HG02610 (cell line): ENCODE results near the gene REP15.
"Not testable (repeated sequence)": the region's sequence is repeated elsewhere in the genome, so short reads cannot be mapped to it uniquely, and the experiment has no call there.

Experiments
- ATAC-seq: cut with Tn5 transposase; IDR thresholded peaks from one replicate; pipeline ENCODE4 v1.9.1; 2021; ENCODE audit warnings: mild to moderate bottlenecking, moderate library complexity; ENCODE audit not compliant: unreplicated experiment

Gene REP15

DNA sequence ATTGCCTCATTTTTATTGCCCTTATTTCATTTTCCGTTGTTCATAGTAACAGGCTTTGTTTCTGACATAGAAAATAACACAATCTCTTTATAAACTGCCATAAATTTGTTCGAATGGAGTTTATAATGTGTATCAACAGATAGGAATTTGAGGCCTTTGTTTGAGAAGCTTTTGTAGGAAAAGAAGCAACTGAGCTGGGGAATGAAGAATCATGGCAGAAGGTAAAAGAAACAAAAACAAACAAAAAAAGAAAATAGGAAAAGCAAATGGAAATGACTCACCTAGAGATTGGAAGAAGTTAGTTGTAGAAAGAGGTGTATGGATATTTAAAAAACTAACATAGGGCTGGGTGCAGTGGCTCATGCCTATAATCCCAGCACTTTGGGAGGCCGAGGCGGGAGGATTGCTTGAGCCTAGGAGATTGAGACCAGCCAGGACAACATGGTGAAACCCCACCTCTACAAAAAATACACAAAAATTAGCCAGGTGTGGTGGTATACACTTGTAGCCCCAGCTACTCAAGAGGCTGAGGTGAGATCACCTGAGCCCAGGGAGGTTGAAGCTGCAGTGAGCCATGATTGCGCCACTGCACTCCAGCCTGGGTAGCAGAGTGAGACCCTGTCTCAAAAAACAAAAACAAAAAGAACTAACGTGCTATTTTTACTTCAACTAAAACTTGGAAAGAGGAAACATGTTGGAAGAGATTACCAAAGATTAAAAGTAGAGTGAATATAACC is 523 bp upstream of the REP15 start:
- no peak for ATAC-seq

DNA sequence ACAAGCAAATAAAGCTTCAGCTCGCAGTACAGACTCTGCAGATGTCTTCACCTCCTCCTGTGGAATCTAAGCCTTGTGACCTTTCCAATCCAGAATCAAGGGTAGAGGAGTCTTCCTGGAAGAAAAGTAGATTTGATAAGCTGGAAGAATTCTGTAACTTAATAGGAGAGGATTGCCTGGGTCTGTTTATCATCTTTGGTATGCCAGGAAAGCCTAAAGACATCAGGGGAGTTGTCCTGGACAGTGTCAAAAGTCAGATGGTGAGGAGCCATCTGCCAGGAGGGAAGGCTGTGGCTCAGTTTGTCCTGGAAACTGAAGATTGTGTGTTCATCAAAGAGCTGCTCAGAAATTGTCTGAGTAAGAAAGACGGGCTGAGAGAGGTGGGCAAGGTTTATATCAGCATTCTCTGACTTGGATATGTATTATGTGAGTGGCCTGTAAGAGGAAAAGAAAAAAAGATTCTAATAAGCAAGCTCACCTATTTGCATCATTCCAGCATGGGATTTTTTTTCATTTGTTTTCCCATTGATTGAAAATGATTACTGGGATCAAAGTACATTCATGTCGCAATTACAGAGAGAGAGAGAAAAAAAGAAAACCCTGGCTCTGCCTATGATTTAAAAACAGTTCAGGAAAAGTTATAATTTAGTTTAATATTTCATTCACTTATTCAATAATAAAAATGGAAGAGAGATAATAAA is 767 bp downstream of the REP15 start:
- no peak for ATAC-seq

DNA sequence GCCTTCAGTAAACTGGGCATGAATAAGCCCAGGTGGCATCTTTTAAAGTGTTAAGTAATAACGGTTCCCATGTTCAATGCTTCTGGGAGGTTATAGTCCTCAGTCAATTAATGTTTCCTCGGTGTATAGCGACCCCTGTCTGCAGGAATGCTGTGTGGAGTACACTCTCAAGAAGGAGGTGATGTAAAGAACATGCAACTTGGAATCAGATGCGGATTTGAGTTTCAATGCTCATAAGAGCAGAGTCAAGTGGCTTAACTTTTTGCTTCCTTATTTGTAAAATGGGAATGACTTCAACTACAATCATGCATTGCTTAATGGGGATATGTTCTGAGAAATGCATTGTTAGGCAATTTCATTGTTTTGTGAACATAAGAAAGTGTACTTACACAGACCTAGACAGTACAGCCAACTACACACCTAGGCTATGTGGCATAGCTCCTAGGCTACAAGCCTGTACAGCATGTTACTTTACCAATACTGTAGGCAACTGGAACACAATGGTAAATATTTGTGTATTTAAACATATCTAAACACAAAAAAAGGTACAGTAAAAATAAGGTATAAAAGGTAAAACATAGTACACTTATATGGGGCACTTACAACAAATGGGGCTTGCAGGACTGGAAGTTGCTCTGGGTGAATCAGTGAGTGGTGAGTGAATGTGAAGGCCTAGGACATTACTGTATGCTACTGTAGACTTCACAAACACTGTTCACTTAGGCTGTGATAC is 7.6 kb downstream of the REP15 start:
- peak; percentile 75 for ATAC-seq

DNA sequence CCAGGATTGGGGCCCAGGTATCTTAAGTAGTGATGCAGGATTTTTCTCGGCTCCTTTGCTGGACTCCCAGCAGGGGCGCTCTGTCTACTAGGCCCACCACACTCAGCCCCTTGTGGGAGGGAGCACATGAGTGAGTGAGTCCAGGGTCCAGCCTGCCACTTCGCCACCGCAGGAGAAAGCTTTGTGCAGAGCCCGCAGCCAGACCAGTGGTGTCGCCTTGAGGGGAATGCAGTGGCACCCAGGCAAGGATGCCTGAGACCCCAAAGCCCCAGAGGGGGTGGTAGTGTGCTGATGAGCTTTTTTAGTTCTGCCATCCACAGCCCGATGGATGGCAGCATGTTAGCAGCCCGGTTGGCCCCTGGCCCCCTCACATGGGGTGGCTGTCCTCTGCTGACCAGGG is 9.0 kb downstream of the REP15 start:
- ATAC-seq: no peak

DNA sequence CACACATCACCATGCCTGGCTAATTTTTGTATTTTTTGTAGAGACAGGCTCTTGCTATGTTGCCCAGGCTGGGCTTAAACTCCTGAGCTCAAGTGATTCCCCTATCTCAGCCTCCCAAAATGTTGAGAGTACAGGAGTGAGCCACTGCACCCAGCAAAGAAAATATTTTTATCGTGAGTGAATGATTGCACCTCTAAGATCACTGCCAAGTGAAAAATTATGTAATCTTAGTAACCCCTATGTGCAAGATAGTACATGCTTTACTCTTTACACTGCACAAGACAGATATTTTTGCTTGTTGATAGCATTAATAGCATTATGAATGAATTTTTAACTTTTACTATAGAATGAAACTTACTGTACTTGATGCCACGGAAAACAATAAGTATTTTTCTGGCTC is 11.0 kb downstream of the REP15 start:
- no peak for ATAC-seq

DNA sequence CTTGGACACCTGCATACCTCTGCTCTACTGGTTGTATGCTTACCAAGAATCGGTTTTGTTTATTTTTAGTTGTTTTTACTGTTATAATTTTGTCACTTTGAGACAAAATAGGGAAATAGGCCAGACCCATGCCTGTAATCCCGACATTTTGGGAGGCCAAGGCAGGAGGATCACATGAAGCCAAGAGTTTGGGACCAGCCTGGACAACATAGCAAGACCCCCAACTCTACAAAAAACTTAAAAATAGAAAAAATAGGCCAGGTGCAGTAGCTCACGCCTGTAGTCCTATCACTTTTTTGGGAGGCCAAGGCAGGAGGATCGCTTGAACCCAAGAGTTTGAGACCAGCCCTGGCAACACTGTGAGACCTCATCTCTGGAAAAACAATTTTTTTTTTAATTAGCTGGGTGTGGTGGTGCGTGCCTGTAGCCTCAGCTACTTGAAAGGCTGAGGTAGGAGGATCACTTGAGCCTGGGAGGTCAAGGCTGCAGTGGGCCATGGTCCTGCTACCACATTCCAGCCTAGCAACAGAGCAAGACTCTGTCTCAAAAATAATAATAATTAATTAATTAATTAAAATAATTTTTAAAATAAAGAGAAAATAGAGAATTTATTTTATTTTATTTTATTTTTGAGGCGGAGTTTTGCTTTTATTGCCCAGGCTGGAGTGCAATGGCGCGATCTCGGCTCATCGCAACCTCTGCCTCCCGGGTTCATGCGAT is 13.1 kb downstream of the REP15 start:
- no peak for ATAC-seq

DNA sequence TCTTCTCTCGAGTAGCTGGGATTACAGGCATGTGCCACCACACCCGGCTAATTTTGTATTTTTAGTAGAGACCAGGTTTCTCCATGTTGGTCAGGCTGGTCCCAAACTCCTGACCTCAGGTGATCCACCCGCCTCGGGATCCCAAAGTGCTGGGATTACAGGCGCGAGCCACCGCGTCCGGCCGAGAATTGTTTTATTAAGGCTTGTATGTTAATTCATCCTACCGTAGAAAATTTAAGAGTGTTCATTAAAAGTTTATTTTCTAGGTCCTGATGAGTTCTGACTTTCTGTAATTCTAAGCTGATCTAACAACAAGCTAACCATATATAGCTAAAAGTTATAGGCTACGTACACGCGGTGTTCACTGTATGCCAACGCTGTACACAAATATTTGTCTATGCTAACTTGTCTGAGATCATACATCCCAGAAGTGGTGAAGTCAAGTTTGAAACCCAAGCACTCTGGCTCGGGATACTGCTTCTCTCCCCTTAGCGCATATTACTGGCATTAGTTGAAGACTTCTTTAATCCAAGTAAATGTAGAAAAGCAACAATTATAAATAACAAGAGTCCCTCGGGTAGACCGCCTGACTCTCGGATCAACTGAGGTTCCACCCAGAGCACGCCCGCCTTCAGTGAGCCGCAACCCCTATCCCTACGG is 13.8 kb downstream of the REP15 start:
- peak; percentile 43 for ATAC-seq

DNA sequence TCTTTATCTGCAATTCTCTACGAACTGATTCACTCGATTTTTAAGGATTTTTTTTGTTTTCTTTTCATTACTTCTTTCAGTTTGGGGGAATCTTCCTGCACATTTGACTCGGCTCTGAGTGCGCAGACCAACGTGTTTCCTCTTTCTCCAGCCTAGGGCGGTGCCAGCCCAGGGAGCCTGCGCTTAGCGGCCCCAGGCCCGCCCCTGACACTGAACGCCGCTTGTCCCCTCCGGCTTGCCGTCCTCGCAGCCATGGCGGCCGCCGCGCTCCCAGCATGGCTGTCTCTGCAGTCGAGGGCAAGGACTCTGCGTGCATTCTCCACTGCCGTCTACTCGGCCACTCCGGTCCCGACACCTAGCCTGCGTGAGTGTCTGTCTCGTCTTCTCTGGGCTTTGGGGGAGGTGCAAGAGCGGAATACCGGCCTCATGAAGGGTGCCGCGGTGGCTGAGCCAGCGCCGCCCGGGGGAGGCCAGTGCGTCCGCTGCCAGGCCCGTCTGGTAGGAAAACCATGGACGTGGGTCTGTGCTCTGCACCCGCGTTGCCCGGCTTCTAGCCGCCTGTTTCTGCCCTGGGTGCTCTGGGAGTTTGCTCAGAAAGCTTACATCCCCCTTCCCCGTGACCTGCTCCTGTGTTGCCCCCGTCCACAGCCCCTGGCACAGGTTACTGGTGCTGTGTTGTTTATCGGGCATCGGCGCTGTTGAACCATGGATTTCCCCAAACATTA is 14.5 kb downstream of the REP15 start, which contains the start of gene MRPS35:
Gene MRPS35, plus strand, starts transcription at position 241 of the 725 bp plus-strand sequence. Its CDS starts 12 bp downstream, at position 253.
- peak; percentile 95 for ATAC-seq

DNA sequence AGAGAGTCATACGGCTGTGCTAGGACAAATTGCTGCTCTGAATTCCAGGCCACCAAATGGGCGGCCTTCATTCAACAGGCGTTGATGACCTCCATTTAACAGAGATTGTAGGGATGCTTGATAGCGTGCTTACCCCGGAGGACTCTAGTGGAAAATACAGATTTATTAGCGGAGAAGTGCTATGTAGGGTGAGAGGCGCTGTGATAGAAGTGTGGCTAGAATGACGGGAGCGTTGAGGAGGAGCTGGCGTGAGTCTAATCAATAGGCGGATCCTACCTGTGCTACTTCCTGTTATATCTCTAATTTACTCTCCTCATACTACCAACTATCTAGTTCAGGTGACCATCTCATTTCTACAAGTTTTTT is 15.1 kb downstream of the REP15 start:
- peak; percentile 27 for ATAC-seq

DNA sequence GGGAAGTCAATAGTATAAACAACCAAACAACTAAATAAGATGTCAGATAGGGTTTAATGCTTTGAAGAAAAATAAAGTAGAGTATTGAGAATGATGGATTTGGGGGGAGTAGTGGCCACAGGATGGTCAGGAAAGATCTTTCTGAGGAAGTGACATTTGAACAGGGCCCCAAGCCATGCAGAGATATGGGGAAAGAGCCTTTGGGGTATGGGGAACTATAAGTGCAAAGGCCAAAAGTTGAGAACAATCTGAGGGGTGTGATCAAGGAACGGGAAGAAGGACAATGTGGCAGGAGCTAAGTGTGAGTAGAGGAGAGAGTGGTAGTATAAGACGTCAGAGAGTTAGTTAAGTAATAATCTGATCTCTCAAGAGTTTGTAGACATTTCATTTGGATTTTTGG is 15.7 kb downstream of the REP15 start:
- no peak for ATAC-seq

DNA sequence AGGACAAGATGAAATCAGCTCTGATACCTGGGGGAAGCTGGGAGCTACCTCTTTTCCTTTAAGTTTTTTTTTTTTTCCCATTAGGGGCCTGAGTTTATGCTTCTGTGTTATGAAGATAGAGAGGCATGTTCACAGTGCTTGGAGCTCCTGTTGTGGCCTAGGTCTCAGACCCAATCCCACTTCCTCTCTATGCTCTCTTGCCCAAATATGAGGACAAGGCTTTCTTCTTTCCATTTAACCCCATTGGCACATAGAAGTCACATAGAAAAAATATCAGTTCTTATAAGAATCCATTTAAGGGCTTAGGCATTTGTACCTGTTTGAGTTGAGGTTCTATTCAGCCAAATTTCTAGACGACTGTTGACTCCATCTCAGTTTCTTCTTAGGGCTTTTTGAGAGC is 27.0 kb downstream of the REP15 start:
- ATAC-seq: no peak

DNA sequence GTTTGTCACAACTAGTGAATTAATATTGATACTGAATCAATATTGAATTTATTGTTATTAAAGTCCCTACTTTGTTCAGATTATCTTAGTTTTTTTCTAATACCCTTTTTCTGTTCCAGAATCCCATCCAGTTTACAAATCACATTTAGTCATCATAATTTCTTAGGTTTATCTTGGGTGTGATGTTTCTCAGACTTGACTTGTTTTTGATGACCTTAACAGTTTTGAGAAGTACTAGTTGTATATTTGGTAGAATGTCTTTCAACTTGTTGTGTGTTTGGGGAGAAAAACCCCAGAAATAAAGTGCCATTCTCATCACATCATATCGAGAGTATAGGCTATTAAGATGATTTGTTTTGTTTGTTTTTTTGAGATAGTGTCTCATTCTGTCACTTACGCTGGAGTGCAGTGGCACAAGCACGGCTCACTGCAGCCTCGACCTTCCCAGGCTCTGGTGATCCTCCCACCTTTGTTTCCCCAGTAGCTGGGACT is 33.9 kb downstream of the REP15 start:
- no peak for ATAC-seq

DNA sequence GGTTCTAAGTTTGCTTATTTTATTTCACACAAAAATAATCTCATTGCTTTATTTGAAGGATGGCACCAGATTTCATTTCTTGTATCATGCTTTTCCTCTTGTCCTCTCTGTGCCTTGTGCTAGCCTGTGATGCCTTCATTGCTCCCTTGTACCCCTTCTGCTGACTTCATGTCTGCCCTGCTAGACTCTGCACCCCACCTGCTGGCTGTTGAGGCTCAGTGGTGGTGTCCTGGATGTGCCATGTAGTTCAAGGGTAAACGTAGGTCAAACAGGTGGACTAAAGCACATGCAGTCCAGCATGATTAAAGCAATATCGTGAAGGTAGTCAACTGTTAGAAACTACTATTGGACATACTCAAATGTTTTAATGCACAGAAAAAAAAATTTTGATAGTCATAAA is 36.0 kb downstream of the REP15 start:
- no peak for ATAC-seq

DNA sequence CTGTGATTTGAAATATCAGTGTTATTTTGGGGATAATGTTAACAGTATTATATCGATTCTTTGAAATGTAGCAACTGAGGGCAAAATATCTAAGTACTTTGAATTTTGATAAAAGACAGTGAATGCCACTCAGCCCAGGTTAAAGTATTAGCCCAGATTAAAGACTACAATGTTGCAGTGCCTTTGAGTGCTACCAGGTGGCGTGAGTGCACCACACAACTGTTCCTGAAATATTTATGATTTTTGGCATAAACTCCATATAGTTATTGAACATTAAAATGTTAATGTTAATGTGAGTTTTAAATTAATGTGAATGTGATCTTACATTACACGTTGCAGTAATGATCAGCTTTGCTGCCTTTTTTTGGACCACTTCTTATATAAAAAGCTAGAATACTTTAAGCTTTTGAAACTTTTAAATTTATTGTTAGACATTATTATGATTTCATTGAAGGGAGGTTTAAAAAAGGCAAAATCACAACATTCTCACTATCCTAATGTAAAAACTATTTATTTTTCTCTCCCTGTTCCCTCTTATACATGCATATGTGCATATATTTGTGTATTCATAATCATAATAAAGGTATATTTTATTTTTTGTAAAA is 36.9 kb downstream of the REP15 start:
- ATAC-seq: peak; percentile 68

DNA sequence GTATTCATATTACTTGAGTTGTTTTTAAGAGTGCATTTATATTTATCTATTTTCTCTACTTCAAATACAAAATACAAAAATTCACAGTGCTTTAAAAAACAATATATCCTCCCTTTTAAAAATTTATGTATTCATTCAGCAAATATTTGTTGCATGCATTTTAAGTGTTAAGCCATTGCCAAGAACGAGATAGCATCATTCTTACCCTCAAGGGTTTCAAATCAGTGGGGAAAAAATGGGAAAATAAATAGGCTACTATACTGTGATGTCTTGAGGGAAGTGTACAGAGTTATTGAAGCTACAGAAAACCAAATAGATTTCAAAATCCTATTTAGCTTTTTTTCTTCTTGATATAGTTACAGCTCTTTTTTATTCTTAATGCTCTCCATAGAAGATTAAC is 37.5 kb downstream of the REP15 start:
- no peak for ATAC-seq

DNA sequence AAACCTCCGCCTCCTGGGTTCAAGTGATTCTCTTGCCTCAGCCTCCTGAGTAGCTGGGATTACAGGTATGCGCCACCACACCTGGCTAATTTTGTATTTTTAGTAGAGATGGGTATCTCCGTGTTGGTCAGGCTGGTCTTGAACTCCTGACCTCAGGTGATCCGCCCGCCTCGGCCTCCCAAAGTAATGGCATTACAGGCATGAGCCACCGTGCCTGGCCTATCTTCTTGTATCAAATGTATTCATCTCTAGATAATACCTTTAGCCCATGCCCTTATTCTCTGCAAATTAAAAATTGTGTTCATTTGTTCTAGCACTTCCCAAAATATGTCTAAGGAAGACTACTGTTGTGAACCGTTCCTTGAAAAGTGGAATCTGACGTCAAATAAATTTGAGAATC is 38.1 kb downstream of the REP15 start:
- not testable (repeated sequence) for ATAC-seq

DNA sequence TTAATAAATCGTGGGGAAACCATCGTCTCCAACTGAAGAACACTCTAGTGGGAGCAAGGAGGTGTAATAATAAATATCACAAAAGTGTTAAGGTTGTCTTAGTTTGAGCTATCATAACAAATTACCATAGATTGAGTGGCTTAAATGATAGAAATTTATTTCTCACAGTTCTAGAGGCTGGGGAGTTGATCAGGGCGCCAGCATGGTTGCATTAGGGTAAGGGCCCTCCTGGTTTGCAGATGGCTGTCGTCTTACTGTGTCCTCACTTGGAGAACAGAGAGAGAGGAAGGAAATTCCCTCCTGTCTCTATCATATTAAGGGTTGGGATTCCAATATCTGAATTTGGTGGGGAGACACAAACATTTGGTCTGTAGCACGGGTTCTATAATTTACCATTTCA is 47.4 kb downstream of the REP15 start:
- ATAC-seq: no peak

DNA sequence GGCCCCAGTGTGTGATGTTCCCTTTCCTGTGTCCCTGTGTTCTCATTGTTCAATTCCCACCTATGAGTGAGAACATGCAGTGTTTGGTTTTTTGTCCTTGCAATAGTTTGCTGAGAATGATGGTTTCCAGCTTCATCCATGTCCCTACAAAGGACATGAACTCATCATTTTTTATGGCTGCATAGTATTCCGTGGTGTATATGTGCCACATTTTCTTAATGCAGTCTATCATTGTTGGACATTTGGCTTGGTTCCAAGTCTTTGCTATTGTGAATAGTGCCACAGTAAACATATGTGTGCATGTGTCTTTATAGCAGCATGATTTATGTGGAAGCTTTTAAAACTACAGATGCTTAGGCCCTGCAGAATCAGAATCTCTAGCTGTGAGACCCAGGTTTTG is 49.5 kb downstream of the REP15 start:
- not testable (repeated sequence) for ATAC-seq
